Stimulated activated CD4-positive, alpha-beta T cell treated with anti-CD3 and anti-CD28 coated beads, TNF-alpha, amount 100 ng/mL, for 1 hour (primary cell): ENCODE measurements around the gene HAND2.

Experiments
- DNase-seq, 3 donors: peaks; one replicate each; pipeline ENCODE4 v3.0.0-alpha.2; 2020; ENCODE audit warnings: low read depth in 3 of 3, low spot score in 1 of 3

HAND2 gene

DNA sequence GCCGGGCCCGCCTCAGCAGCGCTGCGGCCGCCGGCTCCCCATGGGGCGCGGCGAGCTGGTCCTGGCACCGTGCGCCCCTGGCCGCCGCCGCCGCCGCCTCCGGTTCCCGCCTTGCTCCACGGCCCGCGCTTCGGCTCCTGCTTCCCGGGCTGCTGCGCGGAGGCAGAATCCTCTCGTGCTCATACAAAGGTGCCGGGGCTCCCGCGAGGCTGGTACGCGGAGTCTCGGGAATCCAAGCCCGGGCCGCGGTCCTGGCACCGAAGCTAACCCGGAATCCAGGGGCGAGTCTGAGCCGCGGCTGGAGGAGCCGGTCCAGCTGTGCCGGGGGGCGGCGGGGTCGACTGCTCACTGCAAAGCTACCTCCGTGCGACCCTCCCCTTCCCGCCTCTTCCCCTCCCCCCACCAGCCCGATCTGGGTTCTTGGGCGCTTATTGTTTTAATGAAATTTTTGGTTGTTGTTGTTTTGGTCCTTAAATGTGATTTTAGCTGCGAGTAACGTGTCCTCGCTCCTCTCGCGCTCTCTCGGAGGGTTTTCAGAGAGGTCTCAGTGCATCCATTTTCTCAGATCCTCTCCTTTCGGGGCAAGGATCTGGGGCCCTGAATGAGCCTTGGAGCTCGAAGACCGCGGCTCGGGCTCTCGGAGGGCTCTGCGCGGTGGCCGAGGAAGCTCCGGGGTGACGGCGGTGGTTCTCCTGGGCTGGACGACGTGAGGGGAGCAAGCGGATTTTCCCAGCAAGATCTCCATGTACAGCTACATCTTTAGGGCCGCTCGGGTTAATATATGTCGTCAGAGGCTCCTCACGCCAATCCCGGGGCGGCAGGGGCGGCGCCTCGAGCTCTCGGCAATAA is at the start of gene HAND2:
Gene HAND2, minus strand, starts transcription at position 753 of the 849 bp plus-strand sequence. CDS start 940 bp downstream, outside the sequence.
- DNase-seq: no peak

DNA sequence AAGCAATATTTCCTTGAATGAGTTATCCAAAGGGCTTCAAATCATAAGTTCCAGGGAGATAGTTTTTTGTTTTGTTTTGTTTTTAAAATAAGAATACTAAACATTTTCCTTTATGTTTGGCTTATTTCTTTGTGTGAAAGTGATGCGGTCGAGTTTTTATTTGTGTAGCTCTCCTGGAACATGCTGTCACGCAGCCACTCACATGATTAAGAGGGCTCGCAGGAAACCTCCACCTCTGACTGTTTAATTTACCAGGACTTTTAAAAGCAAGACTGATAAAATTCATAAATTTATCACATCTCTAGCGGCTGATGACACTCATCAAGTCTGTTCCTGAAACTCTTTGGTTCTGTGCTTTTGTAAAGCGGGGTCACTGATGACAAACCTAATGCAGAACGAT is 48.9 kb upstream of the HAND2 start:
- no peak for DNase-seq

- DNase-seq: no peak
Observed at GRCh38 chr4:173577963-173578362, 47.9 kb upstream of the HAND2 start.

GRCh38 chr4:173575482-173576152 is 45.6 kb upstream of the HAND2 start:
- no peak for DNase-seq

DNA sequence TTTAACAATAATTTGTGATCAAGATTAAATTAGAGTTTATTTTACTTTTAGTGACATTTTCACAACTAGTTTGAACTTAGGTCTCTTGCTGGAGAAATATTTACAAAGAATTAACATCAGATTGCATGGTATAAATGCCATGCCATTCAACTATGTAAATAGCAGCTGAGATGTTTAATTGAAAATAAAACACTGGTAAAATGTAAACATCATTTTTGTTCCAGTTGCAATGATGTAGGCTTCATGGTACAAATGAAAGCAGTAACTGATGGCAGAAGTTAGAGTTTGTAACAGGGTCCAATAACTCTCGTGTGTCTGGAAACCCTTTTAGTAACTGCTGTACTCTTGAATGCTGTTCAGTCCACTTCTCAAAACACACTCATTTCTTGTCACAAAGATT is 43.7 kb upstream of the HAND2 start:
- DNase-seq: no peak

- no peak for DNase-seq
Observed at GRCh38 chr4:173573286-173573685, 43.3 kb upstream of the HAND2 start.

GRCh38 chr4:173572493-173573129 is 42.6 kb upstream of the HAND2 start:
- DNase-seq: no peak

DNA sequence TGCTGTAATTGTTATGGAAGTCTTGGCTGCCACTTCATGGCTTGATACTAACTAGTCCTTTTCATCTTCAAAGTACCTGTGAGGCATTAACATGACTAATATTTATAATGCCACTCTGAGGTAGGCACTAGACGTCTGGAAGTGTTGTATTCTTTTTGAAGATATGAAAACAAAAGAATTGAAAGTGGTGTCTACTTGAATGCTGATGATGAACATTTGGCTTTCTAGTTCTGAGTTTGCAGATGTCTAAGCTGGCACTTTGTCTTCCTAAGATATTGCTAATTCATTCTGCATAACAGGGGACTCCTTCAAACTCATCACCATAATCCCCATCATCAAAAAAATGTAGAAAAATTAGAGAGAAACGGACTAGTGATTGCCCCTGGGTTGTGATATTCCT is 41.6 kb upstream of the HAND2 start:
- no peak for DNase-seq

- DNase-seq: no peak
Observed at GRCh38 chr4:173565281-173565680, 35.3 kb upstream of the HAND2 start.

GRCh38 chr4:173564461-173564860 is 34.4 kb upstream of the HAND2 start:
- DNase-seq: no peak

GRCh38 chr4:173560896-173561295 is 30.9 kb upstream of the HAND2 start:
- DNase-seq: no peak

GRCh38 chr4:173556398-173557131 is 26.5 kb upstream of the HAND2 start:
- DNase-seq: no peak

- no peak for DNase-seq
Observed at GRCh38 chr4:173547889-173548288, 17.9 kb upstream of the HAND2 start.

- no peak for DNase-seq
Observed at GRCh38 chr4:173546776-173547175, 16.7 kb upstream of the HAND2 start.

GRCh38 chr4:173545440-173545839 is 15.4 kb upstream of the HAND2 start:
- DNase-seq: no peak

GRCh38 chr4:173543266-173543665 is 13.2 kb upstream of the HAND2 start:
- no peak for DNase-seq

DNA sequence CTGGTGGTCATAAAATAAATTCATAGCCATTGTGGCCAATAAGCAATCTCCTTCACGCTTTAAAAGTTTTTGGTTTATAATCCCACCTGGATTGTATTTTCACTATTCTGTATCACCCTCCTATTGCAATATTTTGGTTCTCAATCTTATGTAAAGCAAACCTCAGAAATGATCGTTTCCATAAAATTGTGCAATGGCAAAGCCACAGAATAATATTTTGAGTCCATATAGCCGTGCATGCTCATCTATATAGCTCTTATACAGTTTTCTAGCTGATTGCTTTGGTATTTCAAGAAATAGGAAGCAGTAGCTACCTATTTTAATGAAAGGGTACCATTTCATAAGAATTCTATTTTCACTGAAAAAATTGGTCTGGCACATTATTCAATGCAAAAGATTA is 10.0 kb upstream of the HAND2 start:
- no peak for DNase-seq

DNA sequence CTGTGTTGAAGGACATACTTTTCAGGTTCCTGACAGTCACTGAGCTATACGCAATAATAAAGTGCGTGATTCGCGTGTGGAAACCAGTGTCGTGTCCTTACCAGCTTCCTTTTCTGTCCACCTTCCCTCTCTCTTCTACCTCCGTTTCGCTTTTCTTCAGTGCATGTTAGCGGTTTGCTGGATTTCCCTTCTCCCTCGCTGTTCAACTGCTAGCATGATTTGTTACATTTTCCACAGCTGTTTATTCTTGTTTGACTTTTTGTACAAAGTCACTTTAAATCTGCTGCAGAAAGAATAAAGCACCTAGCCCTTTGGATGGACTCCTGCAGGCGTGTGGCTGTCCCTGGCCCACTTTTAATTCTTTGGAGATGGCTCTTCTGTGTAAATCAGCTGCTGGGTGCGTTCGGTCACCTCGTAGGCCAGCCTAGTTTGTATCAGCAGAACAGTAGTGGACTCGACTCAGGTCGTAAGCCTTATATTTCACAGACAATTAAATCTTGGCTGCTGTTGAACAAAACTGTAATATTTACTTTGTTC is 8.9 kb upstream of the HAND2 start:
- DNase-seq: no peak

GRCh38 chr4:173538148-173538908 is 8.3 kb upstream of the HAND2 start:
- no peak for DNase-seq

GRCh38 chr4:173537613-173538147 is 7.7 kb upstream of the HAND2 start:
- DNase-seq: no peak
